Vagina (tissue), 2 donors: Measurements from ENCODE around the gene SH2D3C. TPM values are rescaled to one million over a fixed set of nuclear protein-coding genes. Genes with fewer than 3 reads are reported as not detected.
"Not testable (repeated sequence)": the region's sequence is repeated elsewhere in the genome, so short reads cannot be mapped to it uniquely, and the experiment has no call there.

Experiments
- DNase-seq, 2 donors: peaks; one replicate each; pipeline ENCODE4 v3.0.0-alpha.2; 2017; ENCODE audit errors: extremely low spot score in 2 of 2
- H3K27ac ChIP-seq: fragments of 200-600 bp; sonication (generic); one replicate; pipeline ENCODE4 v1.5.1; 2019
- H3K27me3 ChIP-seq: fragments of 200-600 bp; sonication (generic); one replicate; pipeline ENCODE4 v1.5.1; 2019
- H3K36me3 ChIP-seq, 2 donors: fragments of 200-600 bp; sonication (generic); one replicate each; pipeline ENCODE4 v1.5.1; 2017 to 2019
- H3K4me1 ChIP-seq: fragments of 200-600 bp; sonication (generic); one replicate; pipeline ENCODE4 v1.5.1; 2019
- H3K4me3 ChIP-seq, 2 donors: fragments of 200-600 bp; sonication (generic); 1 replicate in 1 of 2; 2 replicates in 1 of 2; pipeline ENCODE4 v1.5.1; 2016 to 2019
- H3K9me3 ChIP-seq: fragments of 200-600 bp; sonication (generic); one replicate; pipeline ENCODE4 v1.5.1; 2019
- CTCF ChIP-seq, 3 experiments: fragments of 450-650 bp in 2 of 3; fragments of 200-600 bp in 1 of 3; sonication (generic) in 1 of 3; IDR thresholded peaks; one replicate each; pipeline ENCODE4 v1.5.1; 2017 to 2019; ENCODE audit warnings: antibody characterized with exemption in 3 of 3, mild to moderate bottlenecking in 2 of 3, moderate library complexity in 2 of 3
- POLR2A ChIP-seq, 2 donors: fragments of 450-650 bp; IDR thresholded peaks; one replicate each; pipeline ENCODE4 v1.6.1; 2017; ENCODE audit warnings: antibody characterized with exemption in 2 of 2, mild to moderate bottlenecking in 2 of 2, moderate library complexity in 2 of 2
- POLR2AphosphoS5 ChIP-seq, 2 donors: sonication (generic); formaldehyde crosslinking; IDR thresholded peaks; one replicate each; pipeline ENCODE4 v1.9.0; 2017; ENCODE audit warnings: antibody characterized with exemption in 2 of 2, mild to moderate bottlenecking in 2 of 2, low read depth in 1 of 2; ENCODE audit not compliant: insufficient read depth in 1 of 2
- intact Hi-C: fragments of 100-400 bp; cut with DNase I; formaldehyde crosslinking; loops from one replicate; pipeline ENCODE4 v1.15.1; 2023
- total RNA-seq: library from RNA; depleted of rRNA; stranded (reverse); fragments of >200 nt; gene quantifications from one replicate; pipeline ENCODE4 v1.2.3, GENCODE V29; 2016

Gene SH2D3C
- total RNA-seq, 1 donor from 2014 or later, result 19.6 TPM

- H3K27ac ChIP-seq, result peak overlapping the region; percentile 91
- H3K36me3 ChIP-seq, result peaks cover 0 to 32% of the 10 kb centered on the region in 2 donors
- peak overlapping the region; percentile 53 to 99 for H3K4me3 ChIP-seq
- TF ChIP-seq POLR2AphosphoS5 (IDR thresholded peaks at IDR 0.05; ENCODE audit: insufficient read depth in 1 of 2, low read depth in 1 of 2), result peak in 1 of 2 donors; percentile 57
- TF ChIP-seq CTCF (IDR thresholded peaks at IDR 0.05), result peak; percentile 89 to 99 (median 93)
- TF ChIP-seq POLR2A (IDR thresholded peaks at IDR 0.05), result no peak
- H3K4me1 ChIP-seq, result peaks cover 47% of the 10 kb centered on the region
- no peaks in the 10 kb centered on the region for H3K27me3 ChIP-seq
- DNase-seq, result no peak
- H3K9me3 ChIP-seq, result no peaks in the 10 kb centered on the region
- intact Hi-C loops, result loop anchor here (2.0 to 5.0 kb wide), 3 partner anchors 50 to 132 kb away; partner anchors contain the start of genes ST6GALNAC4 and TOR2A
These were observed 6.8 kb upstream of the SH2D3C start for GRCh38 chr9:127785023-127785932.

- peaks cover 36% of the 10 kb centered on the region for H3K4me1 ChIP-seq
- DNase-seq, result no peak
- H3K36me3 ChIP-seq, result peaks cover 0 to 13% of the 10 kb centered on the region in 2 donors
- H3K4me3 ChIP-seq, result no peak overlapping the region
- no peaks in the 10 kb centered on the region for H3K9me3 ChIP-seq
- intact Hi-C loops, result loop anchor here (2.0 to 5.0 kb wide), 2 partner anchors 49 to 196 kb away; partner anchors contain the start of gene TOR2A
- H3K27me3 ChIP-seq, result no peaks in the 10 kb centered on the region
- TF ChIP-seq CTCF (IDR thresholded peaks at IDR 0.05) (no peak), POLR2AphosphoS5 (IDR thresholded peaks at IDR 0.05; ENCODE audit: insufficient read depth in 1 of 2, low read depth in 1 of 2) (peak in 1 of 2 donors; percentile 47)
- peak overlapping the region; percentile 91 for H3K27ac ChIP-seq
These were observed 4.9 kb upstream of the SH2D3C start for GRCh38 chr9:127783111-127784008.

- H3K4me3 ChIP-seq, result no peak overlapping the region
- peaks cover 21% of the 10 kb centered on the region for H3K4me1 ChIP-seq
- no peaks in the 10 kb centered on the region for H3K27me3 ChIP-seq
- DNase-seq, result no peak
- H3K9me3 ChIP-seq, result no peaks in the 10 kb centered on the region
- TF ChIP-seq POLR2AphosphoS5 (IDR thresholded peaks at IDR 0.05; ENCODE audit: insufficient read depth in 1 of 2, low read depth in 1 of 2) (no peak), CTCF (IDR thresholded peaks at IDR 0.05) (no peak), POLR2A (IDR thresholded peaks at IDR 0.05) (no peak)
- no peak overlapping the region for H3K27ac ChIP-seq
- no peaks in the 10 kb centered on the region for H3K36me3 ChIP-seq
- intact Hi-C loops, result loop anchor here (5.0 kb wide), 1 partner anchor 195 kb away; no protein-coding TSS in a partner anchor
These were observed 3.3 kb upstream of the SH2D3C start for GRCh38 chr9:127781806-127782205.

GRCh38 chr9:127780909-127781308 is 2.4 kb upstream of the SH2D3C start:
- not testable (repeated sequence) for H3K27me3 ChIP-seq, H3K4me3 ChIP-seq, DNase-seq, H3K27ac ChIP-seq, H3K9me3 ChIP-seq, H3K36me3 ChIP-seq
- H3K4me1 ChIP-seq, result peaks cover 17% of the 10 kb centered on the region
- intact Hi-C loops, result loop anchor here (5.0 kb wide), 1 partner anchor 194 kb away; no protein-coding TSS in a partner anchor
